ENCODE data around the gene ANKRD35.

ANKRD35 gene

GRCh38 chr1:145871994-145872924 lies 13.4 kb downstream of the ANKRD35 start:
- H3K4me2 ChIP-seq (ENCODE audit: low read length), result no peak overlapping the region
- H3K27ac ChIP-seq (ENCODE audit: low read depth, low read length), result no peak overlapping the region
- no peak overlapping the region; the same call in 1 of the 2 replicates for H3K4me3 ChIP-seq (ENCODE audit: low read length)
- H3K4me1 ChIP-seq (ENCODE audit: control insufficient read depth, low read length), result no peaks in the 10 kb centered on the region
- no peaks in the 10 kb centered on the region for H3K36me3 ChIP-seq (ENCODE audit: control insufficient read depth, low read length)
- TF ChIP-seq, protein P1, sequence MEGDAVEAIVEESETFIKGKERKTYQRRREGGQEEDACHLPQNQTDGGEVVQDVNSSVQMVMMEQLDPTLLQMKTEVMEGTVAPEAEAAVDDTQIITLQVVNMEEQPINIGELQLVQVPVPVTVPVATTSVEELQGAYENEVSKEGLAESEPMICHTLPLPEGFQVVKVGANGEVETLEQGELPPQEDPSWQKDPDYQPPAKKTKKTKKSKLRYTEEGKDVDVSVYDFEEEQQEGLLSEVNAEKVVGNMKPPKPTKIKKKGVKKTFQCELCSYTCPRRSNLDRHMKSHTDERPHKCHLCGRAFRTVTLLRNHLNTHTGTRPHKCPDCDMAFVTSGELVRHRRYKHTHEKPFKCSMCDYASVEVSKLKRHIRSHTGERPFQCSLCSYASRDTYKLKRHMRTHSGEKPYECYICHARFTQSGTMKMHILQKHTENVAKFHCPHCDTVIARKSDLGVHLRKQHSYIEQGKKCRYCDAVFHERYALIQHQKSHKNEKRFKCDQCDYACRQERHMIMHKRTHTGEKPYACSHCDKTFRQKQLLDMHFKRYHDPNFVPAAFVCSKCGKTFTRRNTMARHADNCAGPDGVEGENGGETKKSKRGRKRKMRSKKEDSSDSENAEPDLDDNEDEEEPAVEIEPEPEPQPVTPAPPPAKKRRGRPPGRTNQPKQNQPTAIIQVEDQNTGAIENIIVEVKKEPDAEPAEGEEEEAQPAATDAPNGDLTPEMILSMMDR (IDR thresholded peaks at IDR 0.05; ENCODE audit: low read depth, low read length, poor library complexity, severe bottlenecking), result no peak
- no peak for TF ChIP-seq EZH2phosphoT487 (IDR thresholded peaks at IDR 0.05; ENCODE audit: borderline replicate concordance, low read length)
- H3K9me3 ChIP-seq (ENCODE audit: control insufficient read depth, insufficient read depth, low read length), result no peaks in the 10 kb centered on the region
- no peaks in the 10 kb centered on the region for H3F3A ChIP-seq (ENCODE audit: control insufficient read depth, insufficient read depth)
- H3K27me3 ChIP-seq (ENCODE audit: control insufficient read depth, low read length), result peaks cover 59% of the 10 kb centered on the region
- H3K79me2 ChIP-seq (ENCODE audit: control insufficient read depth, low read length), result no peaks in the 10 kb centered on the region
- H3K9me2 ChIP-seq (replicated peaks; ENCODE audit: control insufficient read depth, low read length), result no peaks in the 10 kb centered on the region
- H4K20me1 ChIP-seq (ENCODE audit: control insufficient read depth, insufficient read depth, low read depth, low read length), result no peaks in the 10 kb centered on the region

DNA sequence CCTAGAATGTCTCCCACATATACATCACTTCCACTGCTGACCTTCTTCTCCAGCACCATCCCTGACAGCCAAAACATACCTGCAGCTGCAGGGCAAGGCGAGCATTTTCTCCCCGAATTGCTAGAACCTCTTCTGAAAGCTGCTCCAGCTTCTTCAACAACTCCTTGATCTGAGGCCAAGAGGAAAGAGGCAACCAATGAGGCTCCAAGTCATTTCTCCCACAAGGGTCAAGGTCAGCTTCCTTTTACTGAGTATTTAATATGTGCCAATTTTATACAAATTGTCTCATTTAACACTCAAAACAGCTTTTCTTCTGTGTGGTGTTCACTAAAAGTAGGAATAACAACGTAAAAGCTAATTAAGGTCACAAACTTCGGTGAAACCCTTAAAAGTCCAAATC lies 17.4 kb downstream of the ANKRD35 start:
- Histone ChIP-seq H3K79me2 (ENCODE audit: control insufficient read depth, low read length) (no peaks in the 10 kb centered on the region), H3K36me3 (ENCODE audit: control insufficient read depth, low read length) (no peaks in the 10 kb centered on the region), H3K4me3 (ENCODE audit: low read length) (no peak overlapping the region), H3K9me3 (ENCODE audit: control insufficient read depth, insufficient read depth, low read length) (no peaks in the 10 kb centered on the region), H3F3A (ENCODE audit: control insufficient read depth, insufficient read depth) (no peaks in the 10 kb centered on the region), H3K9me2 (replicated peaks; ENCODE audit: control insufficient read depth, low read length) (no peaks in the 10 kb centered on the region), H3K27ac (ENCODE audit: low read depth, low read length) (no peak overlapping the region), H4K20me1 (ENCODE audit: control insufficient read depth, insufficient read depth, low read depth, low read length) (no peaks in the 10 kb centered on the region), H3K4me2 (ENCODE audit: low read length) (no peak overlapping the region), H3K27me3 (ENCODE audit: control insufficient read depth, low read length) (peaks cover 68% of the 10 kb centered on the region), H3K4me1 (ENCODE audit: control insufficient read depth, low read length) (no peaks in the 10 kb centered on the region)
- TF ChIP-seq, protein P1 (IDR thresholded peaks at IDR 0.05; ENCODE audit: low read depth, low read length, poor library complexity, severe bottlenecking), result no peak
- TF ChIP-seq EZH2phosphoT487 (IDR thresholded peaks at IDR 0.05; ENCODE audit: borderline replicate concordance, low read length), result no peak

- Histone ChIP-seq H3K4me3 (ENCODE audit: low read length) (no peak overlapping the region), H3K36me3 (ENCODE audit: control insufficient read depth, low read length) (no peaks in the 10 kb centered on the region), H3K4me1 (ENCODE audit: control insufficient read depth, low read length) (peaks cover 5% of the 10 kb centered on the region), H4K20me1 (ENCODE audit: control insufficient read depth, insufficient read depth, low read depth, low read length) (no peaks in the 10 kb centered on the region), H3K27ac (ENCODE audit: low read depth, low read length) (no peak overlapping the region), H3K79me2 (ENCODE audit: control insufficient read depth, low read length) (no peaks in the 10 kb centered on the region), H3K9me3 (ENCODE audit: control insufficient read depth, insufficient read depth, low read length) (no peaks in the 10 kb centered on the region), H3K27me3 (ENCODE audit: control insufficient read depth, low read length) (peaks cover 44% of the 10 kb centered on the region), H3K4me2 (ENCODE audit: low read length) (no peak overlapping the region), H3K9me2 (replicated peaks; ENCODE audit: control insufficient read depth, low read length) (no peaks in the 10 kb centered on the region), H3F3A (ENCODE audit: control insufficient read depth, insufficient read depth) (peaks cover 5% of the 10 kb centered on the region; the same call in 1 of the 2 replicates)
- TF ChIP-seq, protein P1 (IDR thresholded peaks at IDR 0.05; ENCODE audit: low read depth, low read length, poor library complexity, severe bottlenecking), result no peak
- no peak for TF ChIP-seq EZH2phosphoT487 (IDR thresholded peaks at IDR 0.05; ENCODE audit: borderline replicate concordance, low read length)
Measured at GRCh38 chr1:145863282-145864018, 22.2 kb downstream of the ANKRD35 start.
